Neuronal stem cell (in vitro differentiated cells): ENCODE measurements around the gene DDIT3.

ENCODE experiments used
- DNase-seq: peaks from one replicate; pipeline ENCODE4 v3.0.0-alpha.2; 2013; ENCODE audit warnings: low spot score
- H2AFZ ChIP-seq: one replicate; pipeline ENCODE4 v1.6.1; 2013; ENCODE audit warnings: mild to moderate bottlenecking, low read length, inconsistent platforms
- H2AK5ac ChIP-seq: 2 replicates; pipeline ENCODE4 v1.6.1; 2013; ENCODE audit warnings: low read depth, mild to moderate bottlenecking, inconsistent platforms, low read length, moderate library complexity, mixed read lengths
- H2BK120ac ChIP-seq: 2 replicates; pipeline ENCODE4 v1.6.1; 2013; ENCODE audit warnings: low read depth, mild to moderate bottlenecking, inconsistent platforms, low read length, moderate library complexity, mixed read lengths
- H2BK12ac ChIP-seq: one replicate; pipeline ENCODE4 v1.6.1; 2013; ENCODE audit warnings: low read length, inconsistent platforms
- H2BK15ac ChIP-seq: 2 replicates; pipeline ENCODE4 v1.6.1; 2013; ENCODE audit warnings: mild to moderate bottlenecking, low read length, inconsistent platforms, mixed read lengths
- H2BK5ac ChIP-seq: one replicate; pipeline ENCODE4 v1.6.1; 2013; ENCODE audit warnings: inconsistent platforms, mild to moderate bottlenecking, low read length, moderate library complexity
- H3K14ac ChIP-seq: one replicate; pipeline ENCODE4 v1.6.1; 2013; ENCODE audit warnings: low read length, inconsistent platforms
- H3K18ac ChIP-seq: 2 replicates; pipeline ENCODE4 v1.6.1; 2013; ENCODE audit warnings: low read length, inconsistent platforms
- H3K23ac ChIP-seq: 2 replicates; pipeline ENCODE4 v1.6.1; 2013; ENCODE audit warnings: low read depth, mild to moderate bottlenecking, mixed read lengths, low read length, inconsistent platforms; ENCODE audit not compliant: poor library complexity
- H3K27ac ChIP-seq: replicated peaks from 3 replicates; pipeline ENCODE4 v1.5.1; 2013; ENCODE audit warnings: low read length, inconsistent platforms
- H3K27me3 ChIP-seq, 3 experiments: 2 replicates each; pipeline ENCODE4 v1.6.1; 2013; ENCODE audit warnings: low read length in 3 of 3, mild to moderate bottlenecking in 2 of 3, inconsistent platforms in 1 of 3, low read depth in 1 of 3, mixed read lengths in 1 of 3, moderate library complexity in 1 of 3; ENCODE audit not compliant: control insufficient read depth in 3 of 3, insufficient read depth in 3 of 3
- H3K36me3 ChIP-seq, 2 donors: replicated peaks in 1 of 2; 2 replicates each; pipeline ENCODE4 v1.6.1; 2013; ENCODE audit warnings: low read length in 2 of 2; ENCODE audit not compliant: control insufficient read depth in 2 of 2, insufficient read depth in 2 of 2
- H3K4ac ChIP-seq: 2 replicates; pipeline ENCODE4 v1.6.1; 2013; ENCODE audit warnings: inconsistent platforms, mild to moderate bottlenecking, low read length, moderate library complexity
- H3K4me1 ChIP-seq, 2 donors: 1 replicate in 1 of 2; 2 replicates in 1 of 2; pipeline ENCODE4 v1.6.1; 2013; ENCODE audit warnings: low read length in 2 of 2, low read depth in 1 of 2; ENCODE audit not compliant: control insufficient read depth in 2 of 2, insufficient read depth in 1 of 2
- H3K4me2 ChIP-seq: one replicate; pipeline ENCODE4 v1.6.1; 2013; ENCODE audit warnings: mild to moderate bottlenecking, low read length, inconsistent platforms; ENCODE audit not compliant: insufficient read depth, poor library complexity, severe bottlenecking
- H3K4me3 ChIP-seq, 2 donors: 2 replicates each; pipeline ENCODE4 v1.5.1; 2013; ENCODE audit warnings: low read length in 2 of 2, mild to moderate bottlenecking in 2 of 2, inconsistent platforms in 1 of 2, moderate library complexity in 1 of 2
- H3K79me1 ChIP-seq: one replicate; pipeline ENCODE4 v1.6.1; 2013; ENCODE audit warnings: low read depth, mild to moderate bottlenecking, inconsistent platforms, low read length, moderate library complexity
- H3K9ac ChIP-seq: one replicate; pipeline ENCODE4 v1.6.1; 2013; ENCODE audit warnings: mild to moderate bottlenecking, low read depth, low read length, inconsistent platforms; ENCODE audit not compliant: poor library complexity
- H3K9me3 ChIP-seq, 2 donors: replicated peaks in 1 of 2; 2 replicates each; pipeline versions ENCODE3 to v1.6.1; 2013; ENCODE audit warnings: low read length in 2 of 2, mild to moderate bottlenecking in 2 of 2, inconsistent platforms in 1 of 2, low read depth in 1 of 2, mixed read lengths in 1 of 2, moderate library complexity in 1 of 2; ENCODE audit not compliant: control insufficient read depth in 2 of 2, insufficient read depth in 1 of 2
- H4K8ac ChIP-seq: one replicate; pipeline ENCODE4 v1.6.1; 2013; ENCODE audit warnings: low read depth, mild to moderate bottlenecking, inconsistent platforms, low read length, moderate library complexity
- H4K91ac ChIP-seq: one replicate; pipeline ENCODE4 v1.6.1; 2013; ENCODE audit warnings: low read length, low read depth, mild to moderate bottlenecking, inconsistent platforms; ENCODE audit not compliant: poor library complexity
- WGBS, 2 donors: extraction: QIAGEN DNeasy Blood & Tissue Kit; methylation state at CpG; one replicate each; pipeline ENCODE4 v1.1.7; 2013; ENCODE audit warnings: missing lambda C conversion rate in 2 of 2, mixed read lengths in 1 of 2; ENCODE audit not compliant: insufficient read length in 2 of 2, insufficient replicate concordance in 1 of 2; ENCODE audit errors: extremely low coverage in 2 of 2; 5-methylcytosine and 5-hydroxymethylcytosine counted together

Gene DDIT3

DNA sequence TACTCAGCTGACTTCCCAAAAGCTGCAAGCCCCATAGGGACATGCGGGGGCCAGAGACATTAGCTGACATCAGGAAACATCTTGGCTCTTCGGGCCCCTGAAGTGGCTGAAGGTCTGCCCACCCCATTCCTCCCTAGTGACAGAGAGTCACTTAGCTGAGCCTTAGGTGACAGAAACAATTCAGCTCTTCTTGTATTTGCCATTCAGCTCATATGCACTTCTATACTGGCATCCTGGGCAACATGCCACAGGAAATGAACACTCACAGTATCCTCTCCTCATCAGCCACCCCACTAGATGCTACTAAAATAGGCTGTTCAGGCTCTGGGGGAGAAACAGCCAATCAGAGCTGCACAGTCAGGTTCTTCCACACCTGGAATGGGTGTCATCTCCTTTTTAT is 23.3 kb upstream of the DDIT3 start:
- H2BK5ac ChIP-seq, result no peak overlapping the region
- peaks cover 5% of the 10 kb centered on the region for H3K79me1 ChIP-seq
- no peak overlapping the region for H3K4ac ChIP-seq
- no CpG with 5 or more reads among the region's 2 CpGs for WGBS, 2 donors
- peaks cover 11 to 64% of the 10 kb centered on the region in 2 donors for H3K36me3 ChIP-seq
- no peak overlapping the region for H3K18ac ChIP-seq
- no peak overlapping the region for H3K27ac ChIP-seq
- H3K23ac ChIP-seq, result no peak overlapping the region
- no peak overlapping the region for H3K9ac ChIP-seq
- H3K4me3 ChIP-seq, result no peak overlapping the region
- H2BK12ac ChIP-seq, result no peak overlapping the region
- H2AK5ac ChIP-seq, result no peak overlapping the region
- peaks cover 9 to 12% of the 10 kb centered on the region in 2 donors for H3K4me1 ChIP-seq
- no peaks in the 10 kb centered on the region for H3K9me3 ChIP-seq
- H4K91ac ChIP-seq, result no peak overlapping the region
- no peak overlapping the region for H2AFZ ChIP-seq
- H2BK120ac ChIP-seq, result no peak overlapping the region
- DNase-seq, result no peak
- H2BK15ac ChIP-seq, result no peak overlapping the region
- peaks cover 0 to 11% (median under 1%) of the 10 kb centered on the region in 3 experiments for H3K27me3 ChIP-seq
- no peak overlapping the region for H3K4me2 ChIP-seq
- H4K8ac ChIP-seq, result no peak overlapping the region
- no peak overlapping the region for H3K14ac ChIP-seq

DNA sequence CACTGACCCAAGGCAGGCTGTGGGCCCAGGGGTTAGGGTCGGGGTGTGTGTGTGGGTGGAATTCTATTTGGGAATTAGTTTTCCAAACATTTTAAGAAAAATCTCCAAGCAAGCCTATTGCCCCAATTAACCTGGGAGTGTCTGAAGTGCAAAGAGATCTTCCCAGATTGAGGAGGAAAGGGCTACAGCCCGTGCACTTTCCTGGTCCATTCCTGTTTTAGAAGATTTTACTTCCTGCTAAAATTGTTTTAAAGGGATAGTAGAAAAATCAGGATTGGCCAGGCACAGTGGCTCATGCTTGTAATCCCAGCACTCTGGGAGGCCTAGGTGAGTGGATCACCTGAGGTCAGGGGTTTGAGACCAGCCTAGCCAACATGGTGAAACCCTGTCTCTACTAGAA is 21.4 kb upstream of the DDIT3 start:
- Histone ChIP-seq H3K9ac (no peak overlapping the region), H2BK15ac (no peak overlapping the region), H2BK5ac (no peak overlapping the region), H3K27ac (no peak overlapping the region), H3K79me1 (peaks cover 5% of the 10 kb centered on the region), H3K14ac (no peak overlapping the region), H2BK12ac (no peak overlapping the region), H3K18ac (no peak overlapping the region), H2AK5ac (no peak overlapping the region), H3K4me2 (no peak overlapping the region), H3K27me3 (no peaks in the 10 kb centered on the region), H2AFZ (no peak overlapping the region), H3K4me3 (no peak overlapping the region), H4K91ac (no peak overlapping the region), H2BK120ac (no peak overlapping the region), H3K9me3 (no peaks in the 10 kb centered on the region), H3K36me3 (peaks cover 14 to 77% of the 10 kb centered on the region in 2 donors), H3K23ac (no peak overlapping the region), H3K4ac (no peak overlapping the region), H4K8ac (no peak overlapping the region), H3K4me1 (peaks cover 9 to 12% of the 10 kb centered on the region in 2 donors)
- no peak for DNase-seq
- WGBS, 2 donors, result no CpG with 5 or more reads among the region's 2 CpGs

DNA sequence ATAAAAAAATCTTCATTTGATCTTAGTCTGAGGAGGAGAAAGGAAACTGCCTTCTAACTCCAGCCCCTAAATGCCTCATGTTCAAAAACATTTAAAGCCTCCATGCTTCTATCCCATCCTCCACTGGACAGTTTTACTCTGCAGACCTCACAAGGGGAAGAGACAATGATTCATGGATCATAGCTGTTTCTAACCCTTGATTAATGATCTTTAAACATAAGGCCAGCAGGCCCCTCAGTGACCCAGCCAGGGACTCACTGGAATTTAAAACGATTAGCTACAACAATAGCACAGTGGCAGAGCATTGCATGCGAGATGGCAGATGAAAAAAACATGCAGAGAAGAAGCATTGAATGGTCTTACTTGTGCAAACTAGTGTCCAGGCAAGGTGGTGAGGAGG is 20.7 kb upstream of the DDIT3 start:
- H2AK5ac ChIP-seq, result no peak overlapping the region
- H3K14ac ChIP-seq, result no peak overlapping the region
- no peak overlapping the region for H3K27ac ChIP-seq
- H3K23ac ChIP-seq, result no peak overlapping the region
- no peak overlapping the region for H3K4me2 ChIP-seq
- H3K9me3 ChIP-seq, result no peaks in the 10 kb centered on the region
- H2BK15ac ChIP-seq, result no peak overlapping the region
- no peak overlapping the region for H4K91ac ChIP-seq
- H3K9ac ChIP-seq, result no peak overlapping the region
- no peak for DNase-seq
- no peak overlapping the region for H2AFZ ChIP-seq
- no CpG with 5 or more reads among the region's 2 CpGs for WGBS, 2 donors
- H2BK120ac ChIP-seq, result no peak overlapping the region
- H3K4me1 ChIP-seq, result peaks cover 4 to 8% of the 10 kb centered on the region in 2 donors
- H3K27me3 ChIP-seq, result no peaks in the 10 kb centered on the region
- H4K8ac ChIP-seq, result no peak overlapping the region
- H3K79me1 ChIP-seq, result no peaks in the 10 kb centered on the region
- no peak overlapping the region for H2BK12ac ChIP-seq
- H3K4me3 ChIP-seq, result no peak overlapping the region
- peaks cover 14 to 85% of the 10 kb centered on the region in 2 donors for H3K36me3 ChIP-seq
- H3K18ac ChIP-seq, result no peak overlapping the region
- no peak overlapping the region for H2BK5ac ChIP-seq
- H3K4ac ChIP-seq, result no peak overlapping the region

DNA sequence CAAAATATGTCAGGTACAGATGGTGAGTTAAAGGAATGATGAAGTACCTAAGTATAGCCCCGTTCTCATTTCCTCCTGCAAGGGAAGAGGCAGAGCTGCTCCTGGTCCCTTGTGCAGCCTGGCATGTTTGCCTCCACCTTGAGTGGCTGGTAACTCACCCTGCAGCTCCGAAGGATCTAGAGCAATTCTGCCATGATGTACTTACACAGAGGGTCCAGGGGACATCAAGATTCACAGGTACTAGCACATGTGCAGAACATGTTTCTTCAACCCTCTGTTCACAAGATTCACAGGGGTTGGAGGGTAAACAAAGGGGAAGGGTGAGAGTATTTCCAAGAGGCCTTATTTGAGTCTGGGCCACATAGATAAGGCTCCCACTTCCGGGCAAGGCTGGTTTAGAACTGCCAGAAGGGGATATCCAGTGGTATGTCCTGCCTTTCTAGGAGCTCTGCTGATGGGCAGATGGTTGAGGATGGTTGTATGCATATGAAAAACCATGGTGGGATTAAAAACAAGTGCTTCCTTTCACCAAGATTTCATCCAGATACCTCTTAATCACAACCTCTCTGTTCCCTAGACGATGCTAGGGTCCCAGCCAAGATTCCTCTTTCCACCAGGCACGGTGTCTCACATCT is 18.9 kb upstream of the DDIT3 start:
- no peak overlapping the region for H3K18ac ChIP-seq
- H4K91ac ChIP-seq, result no peak overlapping the region
- H2BK12ac ChIP-seq, result no peak overlapping the region
- no peak overlapping the region for H3K27ac ChIP-seq
- H3K23ac ChIP-seq, result no peak overlapping the region
- no peak overlapping the region for H2BK120ac ChIP-seq
- peaks cover 0 to 4% of the 10 kb centered on the region in 2 donors for H3K4me1 ChIP-seq
- no peak overlapping the region for H3K4me3 ChIP-seq
- H3K4ac ChIP-seq, result no peak overlapping the region
- no peak overlapping the region for H3K9ac ChIP-seq
- H3K4me2 ChIP-seq, result no peak overlapping the region
- no CpG with 5 or more reads among the region's 5 CpGs for WGBS, 2 donors
- no peak overlapping the region for H3K14ac ChIP-seq
- H3K27me3 ChIP-seq, result no peaks in the 10 kb centered on the region
- H3K36me3 ChIP-seq, result peaks cover 18 to 88% of the 10 kb centered on the region in 2 donors
- DNase-seq, result no peak
- H4K8ac ChIP-seq, result no peak overlapping the region
- H2AK5ac ChIP-seq, result no peak overlapping the region
- H3K79me1 ChIP-seq, result no peaks in the 10 kb centered on the region
- no peak overlapping the region for H2BK5ac ChIP-seq
- H2AFZ ChIP-seq, result no peak overlapping the region
- H2BK15ac ChIP-seq, result no peak overlapping the region
- no peaks in the 10 kb centered on the region for H3K9me3 ChIP-seq
